Heart right ventricle (tissue), 16 donors: ENCODE measurements around the gene CIROP. TPM values are rescaled to one million over a fixed set of nuclear protein-coding genes. Genes with fewer than 3 reads are reported as not detected.

Experiments used
- ATAC-seq, 8 donors: fragments of 200-7000 bp; cut with Tn5 transposase; one replicate each; pipeline ENCODE4 v1.9.1; 2020; ENCODE audit warnings: mild to moderate bottlenecking in 8 of 8, moderate library complexity in 8 of 8, moderate number of reproducible peaks in 1 of 8
- DNase-seq, 2 donors: peaks; one replicate each; pipeline ENCODE4 v3.0.0-alpha.2; 2020
- H3K27ac ChIP-seq, 10 donors: fragments of 200-600 bp; sonication (generic) in 2 of 10; one replicate each; pipeline versions ENCODE4 v1.5.0 to v1.8.0; 2020 to 2022; ENCODE audit warnings: mild to moderate bottlenecking in 3 of 10
- H3K27me3 ChIP-seq, 7 donors: fragments of 200-600 bp; one replicate each; pipeline ENCODE4 v1.8.0; 2021 to 2022; ENCODE audit warnings: mild to moderate bottlenecking in 2 of 7
- H3K36me3 ChIP-seq, 9 donors: fragments of 200-600 bp; sonication (generic) in 1 of 9; one replicate each; pipeline versions ENCODE4 v1.5.0 to v1.8.0; 2020 to 2022; ENCODE audit warnings: mild to moderate bottlenecking in 2 of 9
- H3K4me1 ChIP-seq, 9 donors: fragments of 200-600 bp; sonication (generic) in 1 of 9; one replicate each; pipeline versions ENCODE4 v1.5.0 to v1.8.0; 2020 to 2022; ENCODE audit warnings: mild to moderate bottlenecking in 4 of 9
- H3K4me3 ChIP-seq, 10 donors: fragments of 200-600 bp; sonication (generic) in 2 of 10; one replicate each; pipeline versions ENCODE4 v1.5.0 to v1.8.0; 2020 to 2022; ENCODE audit warnings: mild to moderate bottlenecking in 7 of 10, moderate library complexity in 2 of 10
- H3K9me3 ChIP-seq, 11 donors: fragments of 200-600 bp in 10 of 11; sonication (generic) in 2 of 11; one replicate each; pipeline versions ENCODE4 v1.5.0 to v1.8.0; 2013 to 2022; ENCODE audit warnings: mild to moderate bottlenecking in 2 of 11, control low read depth in 1 of 11, moderate library complexity in 1 of 11
- CTCF ChIP-seq, 9 donors: fragments of 200-600 bp; sonication (generic) in 2 of 9; IDR thresholded peaks; one replicate each; pipeline versions ENCODE4 v1.5.0 to v1.8.0; 2021 to 2022; ENCODE audit warnings: antibody characterized with exemption in 9 of 9, mild to moderate bottlenecking in 5 of 9, moderate library complexity in 1 of 9
- WGBS, 2 donors: extraction: QIAGEN DNeasy Blood & Tissue Kit; methylation state at CpG; one replicate each; pipeline ENCODE4 v1.1.7; 2013; ENCODE audit warnings: inconsistent platforms in 1 of 2; 5-methylcytosine and 5-hydroxymethylcytosine counted together
- intact Hi-C, 10 donors: fragments of 100-400 bp; cut with DNase I; formaldehyde crosslinking; loops; one replicate each; pipeline versions ENCODE4 v1.11.1 to v1.14.2; 2022
- polyA plus RNA-seq, 2 donors: library from polyadenylated mRNA; stranded (reverse); fragments of 200-250 nt; gene quantifications; one replicate each; pipeline ENCODE4 v1.2.3, GENCODE V29; 2013
- total RNA-seq, 10 donors: library from RNA; stranded (reverse); fragmentation: NEBNext Ultra II Directional in 3 of 10; extraction: Animal tissue kit (Norgen Biotek cat#: 25700) in 3 of 10; gene quantifications; one replicate each; pipeline versions ENCODE4 v1.2.1 to v1.2.4, GENCODE V29; 2021 to 2023
- donor health status: Arrhythmogenic right ventricular cardiomyopathy.
- donor health status: ischemic (EF 13 %, LVEDD 7.1; RV severe dilation, severe dysfunction).
- donor health status: healthy with polysubstance abuse.
- donor health status: DM: no; HTN: yes; CAD: no.
- donor health status: DM: no; HTN: no; CAD: no.
- donor health status: ischemic (EF 25% LVEDD 6.9; RV normal size, moderate dysfunction).
- donor health status: ischemic (EF 25% LVEDD 5.7; RV mildly dilated, moderate dysfunction).
- donor health status: healthy.
- donor health status: DM: yes; HTN: yes; CAD: no.
- donor health status: Ischemic cardiomyopathy.
- donor health status: ischemic (EF 35%, LVEDD 5.7; RV mildly dilated, moderate dysfunction).
- donor health status: nonischemic (EF 11% LVEDD 7.7; RV severe dilation, severe dysfunction).
- donor health status: DM: yes; HTN: yes; CAD: no.
- donor health status: PGD.
- donor health status: ischemic (EF 29% LVEDD 5.4; RV normal size, mild dysfunction).
- donor health status: nonischemic (EF 23%, LVEDD 6.1; RV moderate dilation, normal function).

The CIROP gene
- total and polyA plus RNA-seq, 12 donors = not detected

GRCh38 chr14:23125933-23126524, 21.2 kb upstream of the CIROP start:
- H3K4me3 ChIP-seq = no peak overlapping the region
- no peaks in the 10 kb centered on the region for H3K9me3 ChIP-seq
- peaks cover 0 to 41% (median 9%) of the 10 kb centered on the region in 9 donors for H3K4me1 ChIP-seq
- WGBS, 2 donors = 50 to 61% methylated on average over 9 of the region's 9 CpGs
- ATAC-seq (peak in 2 of 8 donors; percentile 34), DNase-seq (no peak)
- H3K36me3 ChIP-seq = peaks cover 0 to 27% (median 0%) of the 10 kb centered on the region in 9 donors
- intact Hi-C loops = loop anchor here in 5 of 10 donors (1.0 to 10.0 kb wide), 3 partner anchors 35 to 179 kb away; partner anchors contain the start of genes BCL2L2 (in 1 of the 5) and PPP1R3E (in 1 of the 5)
- no peak for TF ChIP-seq CTCF (IDR thresholded peaks at IDR 0.05)
- no peak overlapping the region for H3K27ac ChIP-seq
- H3K27me3 ChIP-seq = no peaks in the 10 kb centered on the region

GRCh38 chr14:23125011-23125410, 20.2 kb upstream of the CIROP start:
- Histone ChIP-seq H3K9me3 (no peaks in the 10 kb centered on the region), H3K36me3 (peaks cover 0 to 24% (median 0%) of the 10 kb centered on the region in 9 donors), H3K27me3 (no peaks in the 10 kb centered on the region), H3K4me1 (peaks cover 0 to 43% (median 7%) of the 10 kb centered on the region in 9 donors), H3K27ac (no peak overlapping the region), H3K4me3 (no peak overlapping the region)
- DNase-seq (no peak), ATAC-seq (no peak)
- WGBS, 2 donors = 72 to 76% methylated on average over 3 of the region's 3 CpGs
- intact Hi-C loops = loop anchor here in 5 of 10 donors (10.0 kb wide), 2 partner anchors 170 to 180 kb away; partner anchors contain the start of genes BCL2L2 (in 1 of the 5) and PPP1R3E (in 1 of the 5)
- TF ChIP-seq CTCF (IDR thresholded peaks at IDR 0.05) = no peak

- Histone ChIP-seq H3K36me3 (peaks cover 0 to 20% (median 0%) of the 10 kb centered on the region in 9 donors), H3K9me3 (no peaks in the 10 kb centered on the region), H3K4me3 (no peak overlapping the region), H3K27me3 (no peaks in the 10 kb centered on the region), H3K4me1 (peaks cover 0 to 43% (median 7%) of the 10 kb centered on the region in 9 donors), H3K27ac (no peak overlapping the region)
- no peak for TF ChIP-seq CTCF (IDR thresholded peaks at IDR 0.05)
- intact Hi-C loops = loop anchor here in 7 of 10 donors (5.0 to 10.0 kb wide), 4 partner anchors 33 to 180 kb away; partner anchors contain the start of genes BCL2L2 (in 1 of the 7) and PPP1R3E (in 1 of the 7)
- ATAC-seq (no peak), DNase-seq (no peak)
- WGBS, 2 donors = 84 to 89% methylated on average over 13 of the region's 13 CpGs
Observed at GRCh38 chr14:23124337-23124954, 19.7 kb upstream of the CIROP start.

DNA sequence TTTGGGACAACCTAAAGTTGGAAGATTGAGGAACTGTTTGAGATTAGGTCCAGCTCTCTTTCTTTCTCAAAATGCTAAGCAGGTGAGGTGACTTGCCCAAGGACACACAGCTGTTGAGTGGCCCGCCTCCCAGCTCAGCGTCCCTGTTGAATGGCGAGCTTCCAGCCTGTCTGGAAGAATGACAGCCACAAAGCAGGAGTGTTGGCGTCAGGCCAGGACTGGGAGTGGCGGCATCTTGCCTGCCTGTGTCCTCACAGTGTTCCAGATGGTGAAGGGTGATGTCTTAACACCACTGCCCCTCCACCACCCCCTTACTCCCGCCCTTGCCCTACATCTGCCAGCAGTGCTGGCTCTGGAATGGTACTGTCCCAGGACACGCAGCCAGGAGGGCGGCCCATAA, 18.6 kb upstream of the CIROP start:
- 26 to 27% methylated on average over 8 of the region's 8 CpGs for WGBS, 2 donors
- H3K9me3 ChIP-seq = no peaks in the 10 kb centered on the region
- H3K4me1 ChIP-seq = peaks cover 0 to 45% (median 7%) of the 10 kb centered on the region in 9 donors
- peak in 7 of 8 donors; percentile 12 to 86 (median 59) for ATAC-seq
- peak; percentile 58 to 83 for DNase-seq
- H3K4me3 ChIP-seq = no peak overlapping the region
- H3K27me3 ChIP-seq = no peaks in the 10 kb centered on the region
- intact Hi-C loops = loop anchor here in 7 of 10 donors (5.0 to 10.0 kb wide), 4 partner anchors 34 to 181 kb away; partner anchors contain the start of genes BCL2L2 (in 1 of the 7) and PPP1R3E (in 1 of the 7)
- no peak for TF ChIP-seq CTCF (IDR thresholded peaks at IDR 0.05)
- H3K27ac ChIP-seq = no peak overlapping the region
- peaks cover 0 to 14% (median 0%) of the 10 kb centered on the region in 9 donors for H3K36me3 ChIP-seq
